Measurements from ENCODE around the gene GMPR2. TPM values are rescaled to one million over a fixed set of nuclear protein-coding genes. Genes with fewer than 3 reads are reported as not detected.

GMPR2 gene
- total and polyA plus RNA-seq, 2 of the 13 experiments (the other 11 are each of a cell fraction or from before 2014, with no cell fraction given): 210 to 273 TPM

GRCh38 chr14:24255931-24256711 is 23.4 kb downstream of the GMPR2 start (continued):
- TF ChIP-seq ZNF513 (CRISPR knock-in tag; conservative IDR thresholded peaks at IDR 0.05) (no peak), DDIT3 (CRISPR knock-in tag; IDR thresholded peaks at IDR 0.05) (no peak), ZBTB14 (CRISPR knock-in tag; IDR thresholded peaks at IDR 0.05) (no peak), SOX13 (IDR thresholded peaks at IDR 0.05) (no peak; the same call in 1 of the 2 replicates), SOX13 (CRISPR knock-in tag; conservative IDR thresholded peaks at IDR 0.05 in 1 of 2, IDR thresholded peaks at IDR 0.05 in 1 of 2) (peak in 1 of 2 experiments; percentile 51; a peak in 2 of 4 replicates), KDM6A (CRISPR knock-in tag; IDR thresholded peaks at IDR 0.05; ENCODE audit: low read depth) (0 out of 2 replicates have a peak, but pooled peaks have one; percentile 53), MBD4 (IDR thresholded peaks at IDR 0.05; ENCODE audit: borderline replicate concordance, low read length) (no peak), ZNF737 (CRISPR knock-in tag; IDR thresholded peaks at IDR 0.05; ENCODE audit: borderline replicate concordance) (no peak), POGK (CRISPR knock-in tag; conservative IDR thresholded peaks at IDR 0.05) (no peak), HNF4A (CRISPR knock-in tag; IDR thresholded peaks at IDR 0.05) (peak; percentile 95), PLRG1 (conservative IDR thresholded peaks at IDR 0.05) (no peak), ATF3 (CRISPR knock-in tag; IDR thresholded peaks at IDR 0.05) (no peak), MXD1 (CRISPR knock-in tag; IDR thresholded peaks at IDR 0.05) (0 out of 2 replicates have a peak, but pooled peaks have one; percentile 37), ZNF501 (CRISPR knock-in tag; IDR thresholded peaks at IDR 0.05) (peak; percentile 35; the same call in 1 of the 2 replicates), HNF1B (CRISPR knock-in tag; IDR thresholded peaks at IDR 0.05) (peak; percentile 73; the same call in 1 of the 2 replicates), ZNF512B (CRISPR knock-in tag; IDR thresholded peaks at IDR 0.05; ENCODE audit: borderline replicate concordance) (no peak), DRAP1 (CRISPR knock-in tag; IDR thresholded peaks at IDR 0.05) (no peak)
